ENCODE results near the gene TMOD1.

TMOD1 gene

GRCh38 chr9:97561501-97561900, 60.0 kb downstream of the TMOD1 start:
- no peaks in the 10 kb centered on the region for H3K36me3 ChIP-seq (ENCODE audit: insufficient read depth, low read length)
- H3F3A ChIP-seq (ENCODE audit: insufficient read depth, low read length) = no peaks in the 10 kb centered on the region
- H3K79me2 ChIP-seq (ENCODE audit: insufficient read depth, low read length) = no peaks in the 10 kb centered on the region
- H3K27ac ChIP-seq (ENCODE audit: low read depth, low read length, poor library complexity, severe bottlenecking) = no peak overlapping the region
- TF ChIP-seq CTCF (IDR thresholded peaks at IDR 0.05; ENCODE audit: low read length) (no peak), EZH2 (IDR thresholded peaks at IDR 0.05; ENCODE audit: borderline replicate concordance, low read length) (no peak)
- no peak overlapping the region for H3K9ac ChIP-seq (ENCODE audit: low read length)
- H3K27me3 ChIP-seq (ENCODE audit: insufficient read depth, low read length) = no peaks in the 10 kb centered on the region
- H3K4me3 ChIP-seq (ENCODE audit: low read depth, low read length, poor library complexity, severe bottlenecking) = no peak overlapping the region
- H3K9me2 ChIP-seq (ENCODE audit: low read depth, low read length) = no peaks in the 10 kb centered on the region
- no peak overlapping the region for H2AFZ ChIP-seq (ENCODE audit: low read length)
- H4K20me1 ChIP-seq (ENCODE audit: insufficient read depth, low read length) = no peaks in the 10 kb centered on the region
- no peaks in the 10 kb centered on the region for H3K4me1 ChIP-seq (ENCODE audit: insufficient read depth, low read length, severe bottlenecking)
- no peak overlapping the region for H3K4me2 ChIP-seq (ENCODE audit: low read length)
- H3K9me3 ChIP-seq (ENCODE audit: low read length) = no peaks in the 10 kb centered on the region

- Histone ChIP-seq H3K9ac (ENCODE audit: low read length) (no peak overlapping the region), H3F3A (ENCODE audit: insufficient read depth, low read length) (no peaks in the 10 kb centered on the region), H3K9me2 (ENCODE audit: low read depth, low read length) (no peaks in the 10 kb centered on the region), H3K27ac (ENCODE audit: low read depth, low read length, poor library complexity, severe bottlenecking) (no peak overlapping the region), H3K4me2 (ENCODE audit: low read length) (no peak overlapping the region), H3K27me3 (ENCODE audit: insufficient read depth, low read length) (no peaks in the 10 kb centered on the region), H3K36me3 (ENCODE audit: insufficient read depth, low read length) (no peaks in the 10 kb centered on the region), H3K79me2 (ENCODE audit: insufficient read depth, low read length) (no peaks in the 10 kb centered on the region), H2AFZ (ENCODE audit: low read length) (no peak overlapping the region), H3K4me3 (ENCODE audit: low read depth, low read length, poor library complexity, severe bottlenecking) (no peak overlapping the region), H3K4me1 (ENCODE audit: insufficient read depth, low read length, severe bottlenecking) (no peaks in the 10 kb centered on the region), H3K9me3 (ENCODE audit: low read length) (no peaks in the 10 kb centered on the region), H4K20me1 (ENCODE audit: insufficient read depth, low read length) (no peaks in the 10 kb centered on the region)
- no peak for TF ChIP-seq EZH2 (IDR thresholded peaks at IDR 0.05; ENCODE audit: borderline replicate concordance, low read length)
- no peak for TF ChIP-seq CTCF (IDR thresholded peaks at IDR 0.05; ENCODE audit: low read length)
Measured at GRCh38 chr9:97562542-97562941, 61.1 kb downstream of the TMOD1 start.

GRCh38 chr9:97563458-97564135, 62.1 kb downstream of the TMOD1 start:
- Histone ChIP-seq H3K4me3 (ENCODE audit: low read depth, low read length, poor library complexity, severe bottlenecking) (no peak overlapping the region), H4K20me1 (ENCODE audit: insufficient read depth, low read length) (no peaks in the 10 kb centered on the region), H3K9ac (ENCODE audit: low read length) (no peak overlapping the region), H3K27me3 (ENCODE audit: insufficient read depth, low read length) (no peaks in the 10 kb centered on the region), H3K4me1 (ENCODE audit: insufficient read depth, low read length, severe bottlenecking) (no peaks in the 10 kb centered on the region), H3K4me2 (ENCODE audit: low read length) (no peak overlapping the region), H3K9me2 (ENCODE audit: low read depth, low read length) (no peaks in the 10 kb centered on the region), H3F3A (ENCODE audit: insufficient read depth, low read length) (no peaks in the 10 kb centered on the region), H2AFZ (ENCODE audit: low read length) (no peak overlapping the region), H3K36me3 (ENCODE audit: insufficient read depth, low read length) (no peaks in the 10 kb centered on the region), H3K79me2 (ENCODE audit: insufficient read depth, low read length) (no peaks in the 10 kb centered on the region), H3K27ac (ENCODE audit: low read depth, low read length, poor library complexity, severe bottlenecking) (no peak overlapping the region), H3K9me3 (ENCODE audit: low read length) (no peaks in the 10 kb centered on the region)
- TF ChIP-seq EZH2 (IDR thresholded peaks at IDR 0.05; ENCODE audit: borderline replicate concordance, low read length) = no peak
- no peak for TF ChIP-seq CTCF (IDR thresholded peaks at IDR 0.05; ENCODE audit: low read length)
